IPS DF 4.7 (cell line): Measurements from ENCODE around the gene TMEM201.

Source experiments
- DNase-seq: peaks from one replicate; pipeline ENCODE4 v3.0.0-alpha.2; 2013; ENCODE audit warnings: low spot score; ENCODE audit errors: extremely low read depth

Gene TMEM201

DNA sequence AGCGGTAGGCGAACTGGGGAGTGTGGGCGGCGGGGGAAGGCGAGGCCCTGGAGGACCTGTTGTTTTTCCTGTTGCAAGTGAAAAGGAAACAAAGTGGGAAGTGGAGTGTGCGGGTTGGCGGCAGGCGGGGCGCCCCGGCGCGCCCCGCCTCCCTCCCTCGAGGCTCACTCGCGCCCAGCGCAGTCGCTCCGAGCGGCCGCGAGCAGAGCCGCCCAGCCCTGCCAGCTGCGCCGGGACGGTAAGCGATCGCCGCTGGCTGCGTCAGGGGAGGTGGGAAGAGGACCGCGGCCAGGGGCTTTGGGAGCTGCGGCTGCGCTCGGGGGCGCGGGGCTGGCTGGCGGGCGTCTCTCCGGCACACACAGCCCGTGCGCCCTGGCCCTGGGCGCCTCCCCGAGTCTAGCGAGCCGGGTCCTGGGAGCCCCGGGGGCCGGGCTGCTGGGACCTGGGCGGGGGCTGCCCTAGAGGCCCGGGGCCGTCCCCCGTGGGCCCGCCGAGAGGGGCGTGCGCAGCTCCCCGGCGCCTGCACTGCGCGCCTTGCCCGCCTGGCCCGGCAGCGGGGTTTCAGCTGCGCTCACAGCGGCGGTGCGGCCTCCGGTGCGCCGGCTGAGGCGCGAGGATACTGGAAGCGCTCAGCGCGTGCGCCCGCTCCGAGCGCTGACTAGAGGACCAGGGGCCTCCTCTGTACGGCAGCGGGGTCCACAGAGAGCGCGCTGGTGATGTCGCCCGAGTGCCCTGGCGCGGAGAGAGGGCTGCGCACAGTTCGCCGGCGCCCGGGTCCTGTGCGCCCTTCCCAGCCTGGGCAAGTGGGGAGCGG is 63.1 kb downstream of the TMEM201 start, which contains the start of gene PIK3CD:
TSS of gene PIK3CD (plus strand) at position 167 of the 814 bp plus-strand sequence. CDS start 58,725 bp downstream, outside the sequence.
- no peak for DNase-seq

DNA sequence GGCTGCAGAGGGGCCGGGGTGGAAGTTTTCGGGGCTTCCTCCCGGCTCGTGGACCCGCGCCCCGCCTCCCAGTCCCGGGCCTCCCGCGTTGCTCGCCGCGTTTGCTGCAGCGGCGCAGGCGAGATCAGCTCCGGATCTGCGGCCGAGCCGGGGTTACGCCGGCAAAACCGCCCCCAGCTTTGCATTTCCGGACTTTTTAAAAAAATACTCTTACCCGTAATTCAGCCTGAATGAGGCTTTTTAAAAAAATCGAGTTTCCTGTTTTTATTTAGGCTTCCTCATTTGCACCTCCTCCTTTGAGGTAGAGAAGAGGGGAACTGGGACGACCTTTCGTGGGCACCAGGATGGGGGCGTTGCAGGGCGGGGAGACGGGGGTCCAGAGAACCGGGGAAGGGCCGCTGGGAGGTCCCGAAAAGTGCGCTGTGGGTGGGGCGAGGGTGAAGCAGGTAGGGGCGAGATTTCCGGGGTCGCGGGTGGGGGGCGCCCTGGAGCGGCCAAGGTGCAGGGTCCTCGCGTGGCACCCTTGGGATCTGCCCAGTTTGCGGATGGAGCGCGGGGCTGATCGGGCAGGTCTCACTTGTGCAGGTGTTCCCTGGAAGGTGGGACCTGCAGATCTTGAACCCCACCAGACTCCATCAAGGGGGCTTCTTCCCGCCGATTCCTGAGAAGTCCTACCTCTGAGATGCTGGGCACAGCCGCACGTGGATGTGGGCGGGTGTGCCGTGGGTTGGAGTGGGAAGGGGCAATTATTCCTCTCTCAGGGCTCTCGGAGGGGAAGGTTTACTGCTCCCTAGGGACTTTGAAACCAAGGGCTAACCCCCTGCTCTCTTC is 63.9 kb downstream of the TMEM201 start:
- no peak for DNase-seq

DNA sequence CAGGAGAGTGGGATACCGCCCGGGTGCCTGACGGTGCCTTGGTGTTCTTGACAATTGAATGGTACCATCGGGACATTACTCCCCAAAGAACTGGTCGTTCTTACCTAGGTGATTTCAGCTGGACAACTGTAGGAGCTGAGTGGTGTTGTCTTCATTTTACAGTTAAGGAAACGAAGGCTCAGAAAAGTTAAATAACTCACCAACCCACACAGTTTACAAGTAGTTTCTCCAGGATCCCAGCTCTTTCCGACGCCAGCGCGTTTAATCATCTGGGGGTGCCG is 64.4 kb downstream of the TMEM201 start:
- no peak for DNase-seq

DNA sequence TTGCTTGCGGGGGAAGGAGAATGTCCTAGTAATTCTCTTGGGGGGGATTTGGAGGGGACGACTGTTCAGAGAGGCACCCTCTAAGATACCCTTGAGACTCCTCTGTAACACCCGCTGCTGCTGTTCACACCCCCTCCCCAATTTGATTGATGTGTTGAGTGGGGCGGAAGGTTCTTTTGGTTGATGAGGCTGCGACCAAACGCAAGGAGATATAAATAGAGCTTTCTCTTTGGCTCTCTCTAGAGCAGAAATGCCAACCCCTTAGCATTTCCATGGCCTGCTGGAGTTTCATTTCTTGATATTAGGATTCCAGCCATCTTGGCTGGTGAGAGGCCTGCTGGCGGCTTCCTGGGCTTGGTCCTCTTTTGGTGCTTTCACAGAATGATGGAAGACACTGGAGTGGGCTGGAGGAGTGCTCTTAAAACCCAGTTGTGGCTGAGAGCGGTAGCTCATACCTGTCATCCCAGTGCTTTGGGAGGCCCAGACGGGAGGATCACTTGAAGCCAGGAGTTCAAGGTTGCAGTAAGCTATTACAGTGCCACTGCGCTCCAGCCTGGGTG is 64.9 kb downstream of the TMEM201 start:
- DNase-seq = no peak

DNA sequence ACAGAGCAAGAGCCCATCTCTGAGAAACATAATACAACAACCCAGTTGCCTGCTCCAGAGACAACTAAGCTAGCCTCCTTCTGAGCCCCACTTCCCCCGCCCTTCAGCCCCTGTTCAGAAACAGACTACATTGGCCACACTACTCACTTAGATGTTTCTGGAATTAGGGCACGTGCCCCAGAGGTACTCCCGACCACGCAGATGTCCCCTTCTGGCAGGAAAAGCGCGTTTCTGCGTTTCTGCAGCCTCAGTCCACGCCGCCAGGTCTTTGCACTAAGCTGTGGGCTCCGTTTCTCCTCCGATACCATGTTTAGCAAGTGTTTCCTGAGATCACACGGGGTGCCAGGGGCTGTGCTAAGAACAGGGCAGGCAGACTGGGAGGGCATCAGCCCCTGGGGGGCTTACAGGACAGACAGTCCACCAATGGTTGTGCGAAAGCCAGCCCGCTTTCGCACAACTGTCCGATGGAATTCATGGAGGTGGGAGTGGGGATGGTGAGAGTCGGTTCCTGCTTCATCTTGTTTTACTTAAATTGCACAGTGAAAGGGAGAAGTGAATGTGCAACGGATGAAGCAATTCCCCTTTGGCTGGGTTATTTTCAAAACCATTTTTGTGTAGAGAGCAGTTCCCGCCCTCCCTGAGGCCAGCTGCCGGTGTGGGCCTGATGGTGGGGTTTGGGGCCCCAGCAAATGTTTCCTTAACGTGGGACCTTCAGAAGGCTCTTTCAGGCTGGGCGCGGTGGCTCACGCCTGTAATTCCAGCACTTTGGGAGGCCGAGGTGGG is 65.5 kb downstream of the TMEM201 start:
- no peak for DNase-seq

DNA sequence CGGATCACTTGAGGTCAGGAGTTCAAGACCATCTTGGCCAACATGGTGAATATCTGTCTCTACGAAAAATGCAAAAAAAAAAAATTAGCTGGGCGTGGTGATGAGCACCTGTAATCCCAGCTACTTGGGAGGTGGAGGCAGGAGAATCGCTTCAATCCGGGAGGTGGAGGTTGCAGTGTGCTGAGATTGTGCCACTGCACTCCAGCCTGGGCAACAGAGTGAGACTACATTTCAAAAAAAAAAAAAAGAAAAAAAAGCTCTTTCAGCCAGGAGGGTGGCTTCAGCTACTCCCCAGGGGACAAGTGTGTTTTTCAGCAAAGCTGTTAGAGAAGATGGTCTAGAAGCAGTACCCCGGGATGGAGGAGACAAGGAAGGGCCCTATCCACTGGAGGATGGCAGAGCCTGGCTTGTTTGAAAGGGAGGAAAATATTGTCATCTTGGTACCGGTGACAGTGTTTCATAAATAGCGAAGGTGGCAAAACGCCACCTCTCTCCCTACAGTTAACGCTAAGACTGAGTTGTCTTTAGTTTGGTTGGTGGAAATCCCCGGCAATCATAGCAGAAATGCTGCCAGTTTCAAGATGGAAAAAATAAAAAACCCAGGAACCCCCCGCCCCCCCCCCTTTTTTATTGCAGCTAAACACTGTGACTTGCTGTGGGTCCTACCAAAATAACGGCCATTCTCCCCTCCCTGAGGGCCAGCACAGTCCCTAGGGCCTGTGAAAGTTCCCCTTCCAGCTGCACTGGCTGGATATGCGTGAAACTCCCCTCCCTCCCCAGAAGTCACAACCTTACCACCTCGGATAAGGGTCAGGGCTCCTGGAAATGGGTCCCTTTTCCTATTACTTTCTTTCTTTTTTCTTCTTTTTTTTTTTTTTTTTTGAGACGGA is 66.4 kb downstream of the TMEM201 start:
- DNase-seq = no peak

DNA sequence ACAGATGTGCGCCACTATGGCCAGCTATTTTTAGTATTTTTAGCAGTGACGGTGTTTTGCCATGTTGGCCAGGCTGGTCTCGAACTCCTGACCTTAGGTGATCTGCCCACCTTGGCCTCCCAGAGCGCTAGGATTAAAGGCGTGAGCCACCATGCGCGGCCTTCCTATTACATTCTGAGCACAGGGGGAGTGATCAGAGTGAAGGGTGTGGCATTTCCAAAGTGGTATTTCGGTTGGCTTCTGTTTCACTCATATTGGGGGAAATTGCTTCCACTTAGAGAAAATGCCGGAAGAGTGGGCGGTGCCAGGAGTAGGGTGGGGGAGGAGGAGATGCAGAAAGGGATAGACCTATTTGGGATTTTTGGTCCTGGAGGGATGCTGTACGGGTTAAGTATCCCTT is 67.1 kb downstream of the TMEM201 start:
- DNase-seq = no peak

DNA sequence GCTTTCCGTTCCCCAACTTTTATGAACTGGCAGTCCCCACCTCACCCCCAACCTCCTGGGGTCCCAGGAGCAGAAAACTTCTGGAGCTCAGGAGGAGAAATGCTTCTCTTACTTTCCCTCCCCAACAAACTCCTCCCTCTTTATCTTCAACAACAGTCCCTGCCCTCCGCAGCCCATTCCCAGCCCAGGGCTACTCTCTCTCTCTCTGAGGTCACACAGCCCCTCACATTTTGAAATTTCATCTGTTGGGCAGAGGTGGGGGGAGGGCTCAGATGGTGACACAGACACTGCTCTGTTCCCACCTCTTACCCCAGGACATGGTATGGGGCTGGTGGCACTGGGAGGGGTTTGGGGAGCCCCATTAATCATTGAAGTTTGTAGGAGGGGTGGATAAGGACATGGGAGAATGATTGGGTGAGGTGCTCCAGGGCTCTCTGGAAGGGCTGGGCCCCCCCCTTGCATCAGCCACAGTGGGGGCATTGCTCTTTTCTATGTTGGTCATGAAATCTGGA is 68.9 kb downstream of the TMEM201 start:
- DNase-seq = no peak

DNA sequence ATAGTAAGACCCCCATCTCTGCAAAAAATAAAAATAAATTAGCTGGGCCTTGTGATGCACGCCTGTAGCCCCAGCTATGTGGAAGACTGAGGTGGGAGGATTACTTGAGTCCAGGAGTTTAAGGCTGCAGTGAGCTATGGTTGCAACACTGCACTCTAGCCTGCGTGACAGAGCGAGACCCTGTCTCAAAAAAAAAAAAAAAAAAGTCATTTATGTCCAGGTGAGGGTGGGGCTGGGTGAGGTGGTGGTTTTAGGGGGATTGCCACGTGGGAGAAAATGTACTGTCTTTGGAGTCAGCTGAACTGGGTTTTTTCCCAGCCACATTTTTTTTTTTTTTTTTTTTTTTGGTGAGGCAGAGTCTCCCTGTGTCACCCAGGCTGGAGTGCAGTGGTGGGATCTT is 69.5 kb downstream of the TMEM201 start:
- no peak for DNase-seq

DNA sequence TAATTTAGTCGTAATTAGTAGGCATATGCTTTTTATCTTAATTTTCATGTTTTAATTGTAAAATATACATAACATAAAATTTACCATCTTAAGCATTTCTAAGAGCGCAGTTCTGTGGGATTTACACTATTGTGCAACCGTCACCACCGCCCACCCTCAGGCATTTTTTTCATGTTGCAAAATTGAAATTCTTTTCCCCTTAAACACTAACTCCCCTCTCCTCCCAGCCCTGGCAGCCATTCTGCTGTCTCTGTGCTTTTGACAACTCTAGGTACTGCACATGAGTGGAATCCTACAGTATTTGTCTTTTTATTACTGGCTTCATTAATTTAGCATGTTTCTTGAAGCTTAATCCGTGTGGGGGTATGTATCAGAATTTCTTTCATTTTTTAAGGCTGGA is 70.6 kb downstream of the TMEM201 start:
- DNase-seq = no peak

DNA sequence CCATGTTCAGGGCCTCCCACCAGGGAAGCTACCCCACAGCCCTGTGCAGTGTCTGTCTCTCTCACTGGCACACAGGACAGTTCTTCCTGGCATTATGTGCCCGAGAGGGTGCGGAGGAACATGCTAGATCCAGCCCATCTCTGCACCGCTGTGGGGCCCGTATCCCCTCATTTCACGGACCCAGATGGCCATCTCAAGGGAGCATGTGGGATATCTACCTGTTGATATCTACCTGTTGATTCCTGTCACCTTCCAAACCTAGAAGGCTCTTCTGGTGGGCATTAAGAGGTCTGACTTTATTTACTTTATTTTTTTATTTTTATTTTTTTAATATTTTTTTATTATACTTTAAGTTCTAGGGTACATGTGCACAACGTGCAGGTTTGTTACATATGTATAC is 74.5 kb downstream of the TMEM201 start:
- DNase-seq = no peak
